GM12878 (cell line): ENCODE results near the gene NDUFS4. TPM values are rescaled to one million over a fixed set of nuclear protein-coding genes. Genes with fewer than 3 reads are reported as not detected.

Experiments
- ATAC-seq: fragments of 200-7000 bp; cut with Tn5 transposase; 3 replicates; pipeline ENCODE4 v1.9.1; 2020; ENCODE audit warnings: mild to moderate bottlenecking, moderate library complexity
- BruUV-seq: library from RNA; stranded (reverse); fragments of 400-500 nt; replicated peaks from 2 replicates; lab custom pipeline; 2021; lab: Mats Ljungman, UMichigan
- CTCF ChIA-PET: fragments of 300-600 bp; sonication (Branson Sonifier 250); formaldehyde crosslinking; extraction: SDS; loops from one replicate; lab custom pipeline; 2021; ENCODE audit warnings: inconsistent platforms; lab: Yijun Ruan, JAX
- POLR2A ChIA-PET: fragments of 350-600 bp; formaldehyde crosslinking; extraction: SDS; loops from one replicate; lab custom pipeline; 2021; ENCODE audit warnings: inconsistent platforms; lab: Charles Lee
- RAD21 ChIA-PET: fragments of 300-600 bp; sonication (Branson Sonifier 250); formaldehyde crosslinking; loops from one replicate; lab custom pipeline; 2023; ENCODE audit warnings: antibody characterized with exemption; ENCODE audit not compliant: unreplicated experiment; lab: Charles Lee
- SMC1A ChIA-PET: fragments of 300-600 bp; sonication (Branson Sonifier 250); formaldehyde crosslinking; loops from one replicate; lab custom pipeline; 2023; ENCODE audit not compliant: unreplicated experiment, uncharacterized antibody; lab: Charles Lee
- DNase-seq: peaks from one replicate; pipeline ENCODE4 v3.0.0-alpha.2; 2011; ENCODE audit warnings: low read depth, low spot score
- FAIRE-seq: peaks from 3 replicates; lab custom pipeline; 2011; peaks lifted over from hg19 to GRCh38; lab: Jason Lieb, UNC
- H2AFZ ChIP-seq: 2 replicates; pipeline ENCODE4 v1.6.0; 2011; ENCODE audit warnings: low read depth, low read length, control low read depth; ENCODE audit not compliant: control insufficient read depth
- H3K27ac ChIP-seq: 2 replicates; pipeline ENCODE4 v1.5.1; 2011; ENCODE audit warnings: control low read depth; ENCODE audit not compliant: control insufficient read depth, insufficient read depth
- H3K27me3 ChIP-seq, 2 experiments: replicated peaks in 1 of 2; 2 replicates each; pipeline versions ENCODE4 v1.6.0 to v1.6.1; 2011; ENCODE audit warnings: low read length in 1 of 2; ENCODE audit not compliant: control insufficient read depth in 2 of 2, insufficient read depth in 2 of 2
- H3K36me3 ChIP-seq, 2 experiments: 2 replicates each; pipeline ENCODE4 v1.5.1; 2011; ENCODE audit warnings: low read length in 1 of 2; ENCODE audit not compliant: control insufficient read depth in 2 of 2, insufficient read depth in 2 of 2
- H3K4me1 ChIP-seq: 2 replicates; pipeline ENCODE4 v1.6.1; 2011; ENCODE audit warnings: mild to moderate bottlenecking, low read length, moderate library complexity, mixed read lengths; ENCODE audit not compliant: control insufficient read depth, insufficient read depth
- H3K4me2 ChIP-seq: 2 replicates; pipeline ENCODE4 v1.6.0; 2011; ENCODE audit warnings: control low read depth; ENCODE audit not compliant: control insufficient read depth, insufficient read depth
- H3K4me3 ChIP-seq: fragments of 200-600 bp; sonication (generic); 2 replicates; pipeline ENCODE4 v1.5.1; 2016
- H3K79me2 ChIP-seq: 2 replicates; pipeline ENCODE4 v1.6.0; 2011; ENCODE audit warnings: low read length; ENCODE audit not compliant: control insufficient read depth, insufficient read depth
- H3K9ac ChIP-seq: 2 replicates; pipeline ENCODE4 v1.8.0; 2011; ENCODE audit warnings: low read length, control low read depth, mixed read lengths; ENCODE audit not compliant: control insufficient read depth, insufficient read depth
- H3K9me3 ChIP-seq: replicated peaks from 3 replicates; pipeline ENCODE4 v1.5.1; 2011; ENCODE audit warnings: mild to moderate bottlenecking, low read length; ENCODE audit not compliant: control insufficient read depth, insufficient read depth
- H4K20me1 ChIP-seq: 2 replicates; pipeline ENCODE4 v1.6.0; 2011; ENCODE audit not compliant: control insufficient read depth, insufficient read depth
- CHD2 ChIP-seq: IDR thresholded peaks from 2 replicates; pipeline ENCODE4 v1.6.1; 2011; ENCODE audit warnings: low read depth, low read length, improper control_type of control experiment, borderline replicate concordance
- GABPA ChIP-seq: IDR thresholded peaks from 2 replicates; pipeline ENCODE4 v1.6.1; 2014; ENCODE audit warnings: antibody characterized with exemption, low read depth, mild to moderate bottlenecking, inconsistent platforms
- LARP7 ChIP-seq: fragments of 450-650 bp; IDR thresholded peaks from 2 replicates; pipeline ENCODE4 v1.6.1; 2017; ENCODE audit warnings: mild to moderate bottlenecking
- MTA2 ChIP-seq: fragments of 450-650 bp; IDR thresholded peaks from 2 replicates; pipeline ENCODE4 v1.6.1; 2016; ENCODE audit warnings: low read depth, mild to moderate bottlenecking, moderate library complexity
- SMARCA5 ChIP-seq: fragments of 450-650 bp; IDR thresholded peaks from 2 replicates; pipeline ENCODE4 v1.6.1; 2017; ENCODE audit warnings: mild to moderate bottlenecking
- ZNF207 ChIP-seq: fragments of 450-650 bp; IDR thresholded peaks from 2 replicates; pipeline ENCODE4 v1.6.1; 2014; ENCODE audit warnings: antibody characterized with exemption, mild to moderate bottlenecking, borderline replicate concordance
- WGBS: methylation state at CpG from one replicate; pipeline ENCODE4 v1.1.6; 2016; ENCODE audit warnings: low lambda C conversion rate; ENCODE audit not compliant: insufficient replicate concordance, insufficient coverage; ENCODE audit errors: missing lambda C conversion rate; 5-methylcytosine and 5-hydroxymethylcytosine counted together
- in situ Hi-C: fragments of 300-500 bp; cut with MboI; formaldehyde crosslinking; loops from 9 replicates; pipeline ENCODE4 v1.14.3; 2018; ENCODE audit warnings: mixed read lengths
- intact Hi-C: fragments of 100-400 bp; cut with micrococcal nuclease; formaldehyde crosslinking; loops from one replicate; pipeline ENCODE4 v1.14.2; 2022; ENCODE audit not compliant: unreplicated experiment
- polyA plus RNA-seq, 11 experiments: library from polyadenylated mRNA; depleted of rRNA in 4 of 11; unstranded in 6 of 11; stranded (reverse) in 5 of 11; fragments of >200 nt; fragmentation: Nextera tagmentation in 4 of 11; fragmentation: Illumina TruSeq in 1 of 11; extraction: Ambion mirVana in 4 of 11; extraction: Trizol in 1 of 11; gene quantifications; 1 replicate in 1 of 11; 2 replicates in 10 of 11; pipeline versions ENCODE4 v1.2.1 to v1.2.3, GENCODE V29; 2011 to 2016; ENCODE audit warnings: inconsistent platforms in 2 of 11, missing spikeins in 2 of 11, low read depth in 1 of 11
- total RNA-seq, 4 experiments: library from RNA; depleted of rRNA in 3 of 4; stranded (reverse); fragments of >200 nt in 3 of 4; fragmentation: Illumina TruSeq in 1 of 4; extraction: Trizol in 1 of 4; gene quantifications; 2 replicates each; pipeline versions ENCODE4 v1.2.1 to v1.2.3, GENCODE V29; 2013 to 2021
- TF ChIP-seq, protein P1 (sequence below): IDR thresholded peaks from 2 replicates; pipeline ENCODE4 v1.6.1; 2011; ENCODE audit warnings: low read depth, mild to moderate bottlenecking, low read length, moderate library complexity, borderline replicate concordance; ENCODE audit errors: extremely low read depth
- TF ChIP-seq, protein P2 (sequence below): fragments of 450-650 bp; IDR thresholded peaks from 2 replicates; pipeline ENCODE4 v1.6.1; 2016; ENCODE audit warnings: mild to moderate bottlenecking
- TF ChIP-seq, protein P3 (sequence below): IDR thresholded peaks from 2 replicates; pipeline ENCODE4 v1.6.1; 2011; ENCODE audit warnings: mild to moderate bottlenecking, low read depth, low read length, moderate library complexity; ENCODE audit not compliant: insufficient replicate concordance

The NDUFS4 gene
- total and polyA plus RNA-seq, 10 of the 15 experiments (the other 5 are each of a cell fraction or from before 2014, with no cell fraction given) = 69.9 to 366 (median 114) TPM

DNA sequence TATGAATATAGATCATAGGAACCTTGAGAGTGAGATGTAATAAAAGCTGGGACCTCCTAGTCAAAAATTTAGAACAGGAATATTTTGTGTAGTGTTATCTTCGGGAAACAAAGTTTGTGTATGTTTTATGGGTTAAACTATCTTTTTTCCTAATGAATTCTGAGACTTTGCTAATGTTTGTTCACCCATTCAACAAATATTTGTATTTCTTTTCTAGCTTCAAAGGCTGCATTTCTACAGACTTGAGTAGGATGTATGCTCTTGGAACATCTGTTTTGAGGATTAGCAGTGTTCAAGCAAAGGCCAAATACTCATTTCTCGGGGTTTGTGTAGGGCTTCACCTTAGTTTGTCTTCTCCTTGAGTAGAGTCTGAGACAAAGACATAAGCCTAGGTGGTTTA lies 16.2 kb downstream of the NDUFS4 start:
- ChIA-PET POLR2A (interaction anchor here (0.9 kb wide), 1 partner anchor 15 kb away, joined by 3 read pairs; no protein-coding TSS in a partner anchor), CTCF (interaction anchor here (1.3 kb wide), 1 partner anchor 12 kb away, joined by 3 read pairs; no protein-coding TSS in a partner anchor), SMC1A (interaction anchor here (1.2 kb wide), 1 partner anchor 29 kb away, joined by 3 read pairs; no protein-coding TSS in a partner anchor), RAD21 (no interaction called here)
- H3K27me3 ChIP-seq = no peaks in the 10 kb centered on the region
- peaks cover 16% of the 10 kb centered on the region for H3K79me2 ChIP-seq
- in situ Hi-C loops (no loop called here), intact Hi-C loops (no loop called here)
- DNase-seq (no peak), ATAC-seq (no peak), FAIRE-seq (no peak)
- no TSS peak for BruUV-seq
- 94% methylated on average over 2 of the region's 2 CpGs for WGBS
- no peaks in the 10 kb centered on the region for H3K36me3 ChIP-seq
- no peak overlapping the region for H2AFZ ChIP-seq
- H3K27ac ChIP-seq = no peak overlapping the region
- no peak overlapping the region for H3K4me2 ChIP-seq
- H3K9me3 ChIP-seq = no peaks in the 10 kb centered on the region; the same call in 1 of the 3 replicates
- TF ChIP-seq, protein P1, sequence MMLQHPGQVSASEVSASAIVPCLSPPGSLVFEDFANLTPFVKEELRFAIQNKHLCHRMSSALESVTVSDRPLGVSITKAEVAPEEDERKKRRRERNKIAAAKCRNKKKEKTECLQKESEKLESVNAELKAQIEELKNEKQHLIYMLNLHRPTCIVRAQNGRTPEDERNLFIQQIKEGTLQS = no peak
- TF ChIP-seq ZNF207 = no peak
- TF ChIP-seq, protein P2, sequence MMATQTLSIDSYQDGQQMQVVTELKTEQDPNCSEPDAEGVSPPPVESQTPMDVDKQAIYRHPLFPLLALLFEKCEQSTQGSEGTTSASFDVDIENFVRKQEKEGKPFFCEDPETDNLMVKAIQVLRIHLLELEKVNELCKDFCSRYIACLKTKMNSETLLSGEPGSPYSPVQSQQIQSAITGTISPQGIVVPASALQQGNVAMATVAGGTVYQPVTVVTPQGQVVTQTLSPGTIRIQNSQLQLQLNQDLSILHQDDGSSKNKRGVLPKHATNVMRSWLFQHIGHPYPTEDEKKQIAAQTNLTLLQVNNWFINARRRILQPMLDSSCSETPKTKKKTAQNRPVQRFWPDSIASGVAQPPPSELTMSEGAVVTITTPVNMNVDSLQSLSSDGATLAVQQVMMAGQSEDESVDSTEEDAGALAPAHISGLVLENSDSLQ = no peak
- TF ChIP-seq CHD2 = no peak
- no peak for TF ChIP-seq SMARCA5
- no peak for TF ChIP-seq LARP7
- no peak for TF ChIP-seq MTA2
- TF ChIP-seq, protein P3, sequence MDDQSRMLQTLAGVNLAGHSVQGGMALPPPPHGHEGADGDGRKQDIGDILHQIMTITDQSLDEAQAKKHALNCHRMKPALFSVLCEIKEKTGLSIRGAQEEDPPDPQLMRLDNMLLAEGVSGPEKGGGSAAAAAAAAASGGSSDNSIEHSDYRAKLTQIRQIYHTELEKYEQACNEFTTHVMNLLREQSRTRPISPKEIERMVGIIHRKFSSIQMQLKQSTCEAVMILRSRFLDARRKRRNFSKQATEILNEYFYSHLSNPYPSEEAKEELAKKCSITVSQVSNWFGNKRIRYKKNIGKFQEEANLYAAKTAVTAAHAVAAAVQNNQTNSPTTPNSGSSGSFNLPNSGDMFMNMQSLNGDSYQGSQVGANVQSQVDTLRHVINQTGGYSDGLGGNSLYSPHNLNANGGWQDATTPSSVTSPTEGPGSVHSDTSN = no peak
- TF ChIP-seq GABPA = no peak
- no peaks in the 10 kb centered on the region for H3K4me1 ChIP-seq
- H3K4me3 ChIP-seq = no peak overlapping the region
- no peaks in the 10 kb centered on the region for H4K20me1 ChIP-seq
- H3K9ac ChIP-seq = no peak overlapping the region
